CD14-positive monocyte (primary cell): Measurements from ENCODE around the gene BAG1. TPM values are rescaled to one million over a fixed set of nuclear protein-coding genes. Genes with fewer than 3 reads are reported as not detected.

Experiments used
- DNase-seq, 3 donors: peaks; one replicate each; pipeline ENCODE4 v3.0.0-alpha.2; 2011 to 2022
- H2AFZ ChIP-seq: 2 replicates; pipeline ENCODE4 v1.6.0; 2012; ENCODE audit warnings: mild to moderate bottlenecking, low read depth, low read length, inconsistent platforms; ENCODE audit not compliant: insufficient read depth, poor library complexity, severe bottlenecking
- H3K27ac ChIP-seq, 2 donors: 1 replicate in 1 of 2; 2 replicates in 1 of 2; pipeline ENCODE4 v1.5.1; 2012 to 2013; ENCODE audit warnings: low read length in 2 of 2, control low read depth in 1 of 2, inconsistent platforms in 1 of 2, low read depth in 1 of 2, mild to moderate bottlenecking in 1 of 2
- H3K27me3 ChIP-seq, 2 donors: one replicate each; pipeline versions ENCODE4 v1.6.0 to v1.6.1; 2011 to 2013; ENCODE audit warnings: low read length in 2 of 2; ENCODE audit not compliant: control insufficient read depth in 2 of 2, insufficient read depth in 2 of 2
- H3K36me3 ChIP-seq, 2 donors: replicated peaks in 1 of 2; 1 replicate in 1 of 2; 2 replicates in 1 of 2; pipeline versions ENCODE4 v1.5.1 to v1.6.1; 2012 to 2013; ENCODE audit warnings: low read length in 2 of 2, control low read depth in 1 of 2, inconsistent platforms in 1 of 2, mild to moderate bottlenecking in 1 of 2; ENCODE audit not compliant: insufficient read depth in 2 of 2, control insufficient read depth in 1 of 2
- H3K4me1 ChIP-seq, 2 donors: 1 replicate in 1 of 2; 2 replicates in 1 of 2; pipeline versions ENCODE4 v1.5.1 to v1.6.1; 2012 to 2013; ENCODE audit warnings: low read length in 2 of 2, control low read depth in 1 of 2, inconsistent platforms in 1 of 2, mild to moderate bottlenecking in 1 of 2, moderate library complexity in 1 of 2; ENCODE audit not compliant: insufficient read depth in 2 of 2, control insufficient read depth in 1 of 2
- H3K4me2 ChIP-seq: replicated peaks from 2 replicates; pipeline ENCODE3; 2012; ENCODE audit warnings: low read length, moderate library complexity, mild to moderate bottlenecking; ENCODE audit not compliant: poor library complexity, severe bottlenecking; ENCODE audit errors: extremely low read depth
- H3K4me3 ChIP-seq, 3 experiments: fragments of 200-600 bp in 1 of 3; sonication (generic) in 1 of 3; replicated peaks in 1 of 3; 1 replicate in 2 of 3; 2 replicates in 1 of 3; pipeline ENCODE4 v1.5.1; 2011 to 2013; ENCODE audit warnings: low read length in 3 of 3, mild to moderate bottlenecking in 3 of 3, control low read depth in 2 of 3, low read depth in 2 of 3, inconsistent platforms in 1 of 3, moderate library complexity in 1 of 3
- H3K79me2 ChIP-seq: 2 replicates; pipeline ENCODE4 v1.6.0; 2012; ENCODE audit warnings: mild to moderate bottlenecking, control low read depth, inconsistent platforms, low read length, moderate library complexity; ENCODE audit not compliant: insufficient read depth
- H3K9ac ChIP-seq: 2 replicates; pipeline ENCODE4 v1.6.0; 2017; ENCODE audit warnings: low read length, mild to moderate bottlenecking; ENCODE audit not compliant: insufficient read depth, poor library complexity, severe bottlenecking
- H3K9me3 ChIP-seq, 2 donors: replicated peaks in 1 of 2; 1 replicate in 1 of 2; 2 replicates in 1 of 2; pipeline versions ENCODE4 v1.5.1 to v1.6.1; 2012 to 2013; ENCODE audit warnings: low read length in 2 of 2, control low read depth in 1 of 2; ENCODE audit not compliant: control insufficient read depth in 1 of 2, insufficient read depth in 1 of 2
- H4K20me1 ChIP-seq: 2 replicates; pipeline ENCODE4 v1.6.0; 2012; ENCODE audit warnings: mild to moderate bottlenecking, low read length, control low read depth, moderate library complexity; ENCODE audit not compliant: insufficient read depth
- H3K27ac Mint-ChIP-seq, 7 donors: one replicate each; pipeline ENCODE4 v1.8.0; 2020; ENCODE audit warnings: mild to moderate bottlenecking in 7 of 7, mixed read lengths in 7 of 7, moderate library complexity in 6 of 7, inconsistent platforms in 2 of 7
- H3K27me3 Mint-ChIP-seq, 3 donors: one replicate each; pipeline ENCODE4 v1.8.0; 2021 to 2022; ENCODE audit warnings: low read depth in 3 of 3, mild to moderate bottlenecking in 3 of 3, mixed read lengths in 3 of 3, moderate library complexity in 3 of 3, inconsistent platforms in 1 of 3
- H3K36me3 Mint-ChIP-seq, 2 donors: one replicate each; pipeline ENCODE4 v1.8.0; 2020; ENCODE audit warnings: mixed read lengths in 2 of 2, inconsistent platforms in 1 of 2, mild to moderate bottlenecking in 1 of 2
- H3K4me1 Mint-ChIP-seq: one replicate; pipeline ENCODE4 v1.8.0; 2020; ENCODE audit warnings: mild to moderate bottlenecking, mixed read lengths
- H3K4me3 Mint-ChIP-seq, 2 donors: one replicate each; pipeline ENCODE4 v1.8.0; 2020; ENCODE audit warnings: mild to moderate bottlenecking in 2 of 2, mixed read lengths in 2 of 2, moderate library complexity in 1 of 2
- H3K9me3 Mint-ChIP-seq, 7 donors: one replicate each; pipeline ENCODE4 v1.8.0; 2020 to 2022; ENCODE audit warnings: mixed read lengths in 7 of 7, mild to moderate bottlenecking in 6 of 7, moderate library complexity in 6 of 7, inconsistent platforms in 2 of 7
- CTCF ChIP-seq: fragments of 200-600 bp; IDR thresholded peaks from one replicate; pipeline ENCODE4 v1.8.0; 2022; ENCODE audit warnings: antibody characterized with exemption, mild to moderate bottlenecking
- WGBS: methylation state at CpG from one replicate; pipeline ENCODE4 v1.1.5; 2013; ENCODE audit warnings: missing lambda C conversion rate; ENCODE audit not compliant: insufficient coverage; 5-methylcytosine and 5-hydroxymethylcytosine counted together
- intact Hi-C, 2 donors: fragments of 100-400 bp; cut with micrococcal nuclease; formaldehyde crosslinking; loops; one replicate each; pipeline versions ENCODE4 v1.15.0 to v1.15.1; 2023
- polyA plus RNA-seq, 3 donors: library from polyadenylated mRNA; depleted of rRNA in 1 of 3; unstranded in 2 of 3; stranded (reverse) in 1 of 3; fragments of 300-500 nt in 2 of 3; fragments of >200 nt in 1 of 3; fragmentation: Illumina TruSeq in 2 of 3; gene quantifications; 1 replicate in 2 of 3; 2 replicates in 1 of 3; pipeline ENCODE4 v1.2.3, GENCODE V29; 2012 to 2021

Gene BAG1
- polyA plus RNA-seq, 3 donors, result 41.8 to 94.5 (median 93.6) TPM

DNA sequence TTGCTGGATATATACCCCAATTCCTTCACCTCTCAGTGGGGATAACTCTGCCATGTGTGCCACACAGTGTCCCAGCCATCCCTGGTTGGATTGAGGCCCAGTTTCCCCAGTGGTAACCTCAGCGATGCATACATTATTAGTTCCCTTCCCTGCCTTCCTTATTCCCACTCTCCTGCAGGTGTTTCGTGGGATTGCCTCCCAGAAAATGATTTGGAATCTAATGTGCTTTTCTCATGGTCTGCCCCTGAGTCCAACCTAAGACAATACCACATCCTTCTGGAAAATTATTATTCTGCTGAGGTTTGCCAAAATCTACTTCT, 32.9 kb downstream of the BAG1 start:
- H3K27me3 ChIP-seq, result no peaks in the 10 kb centered on the region
- no peak overlapping the region for H3K27ac Mint-ChIP-seq
- H3K79me2 ChIP-seq, result no peaks in the 10 kb centered on the region
- H3K9me3 Mint-ChIP-seq, result peaks cover 0 to 3% (median 0%) of the 10 kb centered on the region in 7 donors
- no peak overlapping the region for H3K4me3 ChIP-seq
- TF ChIP-seq CTCF, result no peak
- H3K36me3 Mint-ChIP-seq, result no peaks in the 10 kb centered on the region
- intact Hi-C loops, result no loop called here
- 89% methylated on average over 1 of the region's 2 CpGs for WGBS
- H4K20me1 ChIP-seq, result no peaks in the 10 kb centered on the region
- no peaks in the 10 kb centered on the region for H3K36me3 ChIP-seq
- no peak overlapping the region for H3K4me2 ChIP-seq
- no peaks in the 10 kb centered on the region for H3K9me3 ChIP-seq
- H3K4me1 ChIP-seq, result peaks cover 12 to 18% of the 10 kb centered on the region in 2 donors
- no peak overlapping the region for H3K27ac ChIP-seq
- H3K27me3 Mint-ChIP-seq, result peaks cover 0 to 5% (median 2%) of the 10 kb centered on the region in 3 donors
- no peak for DNase-seq
- H3K4me1 Mint-ChIP-seq, result peaks cover 25% of the 10 kb centered on the region
- H2AFZ ChIP-seq, result no peak overlapping the region
- no peak overlapping the region for H3K4me3 Mint-ChIP-seq
- H3K9ac ChIP-seq, result no peak overlapping the region

GRCh38 chr9:33230756-33231622, 33.5 kb downstream of the BAG1 start:
- Histone ChIP-seq H3K36me3 (no peaks in the 10 kb centered on the region), H3K27ac (no peak overlapping the region), H2AFZ (no peak overlapping the region), H3K4me1 (peaks cover 17 to 24% of the 10 kb centered on the region in 2 donors), H3K9ac (no peak overlapping the region), H3K79me2 (no peaks in the 10 kb centered on the region), H4K20me1 (no peaks in the 10 kb centered on the region), H3K9me3 (no peaks in the 10 kb centered on the region), H3K27me3 (no peaks in the 10 kb centered on the region), H3K4me2 (no peak overlapping the region), H3K4me3 (no peak overlapping the region)
- peaks cover 0 to 3% (median 2%) of the 10 kb centered on the region in 3 donors for H3K27me3 Mint-ChIP-seq
- H3K9me3 Mint-ChIP-seq, result peaks cover 0 to 3% (median 0%) of the 10 kb centered on the region in 7 donors
- WGBS, result 93% methylated on average over 2 of the region's 13 CpGs
- no peaks in the 10 kb centered on the region for H3K36me3 Mint-ChIP-seq
- no peak for TF ChIP-seq CTCF
- peaks cover 31% of the 10 kb centered on the region for H3K4me1 Mint-ChIP-seq
- no peak for DNase-seq
- intact Hi-C loops, result no loop called here
- no peak overlapping the region for H3K4me3 Mint-ChIP-seq
- H3K27ac Mint-ChIP-seq, result peak overlapping the region in 1 of 7 donors; percentile 22
